MM.1S (cell line): Measurements from ENCODE around the gene SEMA3G.

ENCODE experiments used
- DNase-seq: peaks from one replicate; pipeline ENCODE4 v3.0.0-alpha.2; 2015
- H2AFZ ChIP-seq: fragments of 300-600 bp; sonication (generic); 2 replicates; pipeline ENCODE4 v1.6.0; 2016; ENCODE audit warnings: antibody characterized with exemption, low read length
- H3F3A ChIP-seq: fragments of 300-600 bp; sonication (generic); 2 replicates; pipeline ENCODE4 v1.6.1; 2016; ENCODE audit warnings: mild to moderate bottlenecking, antibody characterized with exemption, low read length, moderate library complexity, mixed read lengths; ENCODE audit not compliant: insufficient read depth
- H3K27ac ChIP-seq: fragments of 300-600 bp; sonication (generic); 2 replicates; pipeline ENCODE4 v1.5.1; 2016; ENCODE audit warnings: mild to moderate bottlenecking, low read length
- H3K27me3 ChIP-seq: fragments of 300-600 bp; sonication (generic); replicated peaks from 2 replicates; pipeline ENCODE4 v1.6.0; 2016; ENCODE audit warnings: low read length; ENCODE audit not compliant: insufficient read depth
- H3K36me3 ChIP-seq: fragments of 300-600 bp; sonication (generic); replicated peaks from 2 replicates; pipeline ENCODE4 v1.6.1; 2016; ENCODE audit warnings: mild to moderate bottlenecking, low read length, mixed read lengths; ENCODE audit not compliant: insufficient read depth
- H3K4me1 ChIP-seq: fragments of 300-600 bp; sonication (generic); 2 replicates; pipeline ENCODE4 v1.6.1; 2016; ENCODE audit warnings: low read length, mixed read lengths
- H3K4me2 ChIP-seq: fragments of 300-600 bp; sonication (generic); 2 replicates; pipeline ENCODE4 v1.6.0; 2016; ENCODE audit warnings: low read depth, low read length
- H3K4me3 ChIP-seq: fragments of 300-600 bp; sonication (generic); 2 replicates; pipeline ENCODE4 v1.5.1; 2016; ENCODE audit warnings: low read length, mixed read lengths
- H3K79me2 ChIP-seq: fragments of 300-600 bp; sonication (generic); 2 replicates; pipeline ENCODE4 v1.6.1; 2016; ENCODE audit warnings: mixed run types, low read length, mixed read lengths
- H3K9ac ChIP-seq: fragments of 300-600 bp; sonication (generic); 2 replicates; pipeline ENCODE4 v1.6.1; 2016; ENCODE audit warnings: low read length, mixed read lengths
- H3K9me2 ChIP-seq: fragments of 300-600 bp; sonication (generic); replicated peaks from 2 replicates; pipeline ENCODE4 v1.6.1; 2016; ENCODE audit warnings: mild to moderate bottlenecking, low read length, mixed read lengths; ENCODE audit not compliant: insufficient read depth
- H3K9me3 ChIP-seq: fragments of 300-600 bp; sonication (generic); replicated peaks from 2 replicates; pipeline ENCODE4 v1.6.1; 2016; ENCODE audit warnings: mild to moderate bottlenecking, low read length, mixed read lengths; ENCODE audit not compliant: insufficient read depth
- H4K20me1 ChIP-seq: fragments of 300-600 bp; sonication (generic); 2 replicates; pipeline ENCODE4 v1.6.1; 2016; ENCODE audit warnings: mild to moderate bottlenecking, low read length, moderate library complexity, mixed read lengths; ENCODE audit not compliant: insufficient read depth
- CTCF ChIP-seq: fragments of 300-600 bp; sonication (generic); IDR thresholded peaks from 2 replicates; pipeline ENCODE4 v1.5.1; 2016; ENCODE audit warnings: antibody characterized with exemption, low read length, mixed read lengths
- EZH2 ChIP-seq: fragments of 300-600 bp; sonication (generic); optimal IDR thresholded peaks from 2 replicates; pipeline ENCODE3; 2017; ENCODE audit warnings: low read depth, mild to moderate bottlenecking, antibody characterized with exemption, low read length, mixed read lengths
- EZH2phosphoT487 ChIP-seq: fragments of 300-600 bp; sonication (generic); IDR thresholded peaks from 2 replicates; pipeline ENCODE4 v1.6.1; 2018; ENCODE audit warnings: antibody characterized with exemption, low read length

The SEMA3G gene

GRCh38 chr3:52436500-52437149 is 8.3 kb downstream of the SEMA3G start:
- Histone ChIP-seq H4K20me1 (no peaks in the 10 kb centered on the region), H3K79me2 (no peaks in the 10 kb centered on the region), H3K36me3 (no peaks in the 10 kb centered on the region), H3K9ac (no peak overlapping the region), H3K4me1 (no peaks in the 10 kb centered on the region), H3K4me3 (no peak overlapping the region), H3F3A (no peaks in the 10 kb centered on the region), H3K9me2 (no peaks in the 10 kb centered on the region), H3K27ac (no peak overlapping the region), H3K27me3 (no peaks in the 10 kb centered on the region), H2AFZ (no peak overlapping the region), H3K9me3 (no peaks in the 10 kb centered on the region), H3K4me2 (no peak overlapping the region)
- TF ChIP-seq EZH2 (no peak), CTCF (no peak), EZH2phosphoT487 (no peak)
- DNase-seq: no peak

- no peaks in the 10 kb centered on the region for H3K36me3 ChIP-seq
- H3K79me2 ChIP-seq: no peaks in the 10 kb centered on the region
- no peak overlapping the region for H3K4me2 ChIP-seq
- H3K4me3 ChIP-seq: no peak overlapping the region
- H3F3A ChIP-seq: no peaks in the 10 kb centered on the region
- no peaks in the 10 kb centered on the region for H3K9me3 ChIP-seq
- no peaks in the 10 kb centered on the region for H3K9me2 ChIP-seq
- TF ChIP-seq CTCF (no peak), EZH2 (no peak), EZH2phosphoT487 (no peak)
- H3K9ac ChIP-seq: no peak overlapping the region
- DNase-seq: no peak
- no peaks in the 10 kb centered on the region for H3K4me1 ChIP-seq
- H3K27me3 ChIP-seq: no peaks in the 10 kb centered on the region
- H4K20me1 ChIP-seq: no peaks in the 10 kb centered on the region
- H3K27ac ChIP-seq: no peak overlapping the region
- no peak overlapping the region for H2AFZ ChIP-seq
These were observed 9.4 kb downstream of the SEMA3G start for GRCh38 chr3:52435246-52436101.

- H4K20me1 ChIP-seq: no peaks in the 10 kb centered on the region
- no peaks in the 10 kb centered on the region for H3F3A ChIP-seq
- TF ChIP-seq CTCF: no peak
- TF ChIP-seq EZH2phosphoT487: no peak
- no peak for TF ChIP-seq EZH2
- H2AFZ ChIP-seq: no peak overlapping the region
- no peaks in the 10 kb centered on the region for H3K4me1 ChIP-seq
- no peak overlapping the region for H3K27ac ChIP-seq
- H3K9me3 ChIP-seq: no peaks in the 10 kb centered on the region
- no peaks in the 10 kb centered on the region for H3K79me2 ChIP-seq
- H3K9me2 ChIP-seq: no peaks in the 10 kb centered on the region
- no peaks in the 10 kb centered on the region for H3K36me3 ChIP-seq
- no peak for DNase-seq
- no peaks in the 10 kb centered on the region for H3K27me3 ChIP-seq
- no peak overlapping the region for H3K9ac ChIP-seq
- no peak overlapping the region for H3K4me3 ChIP-seq
- H3K4me2 ChIP-seq: no peak overlapping the region
These were observed 10.3 kb downstream of the SEMA3G start for GRCh38 chr3:52434491-52435115.
